Neural progenitor cell (in vitro differentiated cells): ENCODE measurements around the gene GBX2.

ENCODE experiments used
- CTCF ChIP-seq: fragments of 200-600 bp; sonication (generic); IDR thresholded peaks from 2 replicates; pipeline ENCODE4 v1.5.1; 2017; ENCODE audit warnings: antibody characterized with exemption, mild to moderate bottlenecking
- EZH2 ChIP-seq: fragments of 200-600 bp; sonication (generic); IDR thresholded peaks from 2 replicates; pipeline ENCODE4 v1.6.1; 2017; ENCODE audit warnings: antibody characterized with exemption, mild to moderate bottlenecking, moderate library complexity

- TF ChIP-seq CTCF, result no peak
- no peak for TF ChIP-seq EZH2
Measured at GRCh38 chr2:236162882-236163470, 5.2 kb downstream of the GBX2 start.
